ENCODE data around the gene CAPZA2.

- no peak for TF ChIP-seq EZH2 (IDR thresholded peaks at IDR 0.05; ENCODE audit: borderline replicate concordance, low read length)
- TF ChIP-seq, protein P1, sequence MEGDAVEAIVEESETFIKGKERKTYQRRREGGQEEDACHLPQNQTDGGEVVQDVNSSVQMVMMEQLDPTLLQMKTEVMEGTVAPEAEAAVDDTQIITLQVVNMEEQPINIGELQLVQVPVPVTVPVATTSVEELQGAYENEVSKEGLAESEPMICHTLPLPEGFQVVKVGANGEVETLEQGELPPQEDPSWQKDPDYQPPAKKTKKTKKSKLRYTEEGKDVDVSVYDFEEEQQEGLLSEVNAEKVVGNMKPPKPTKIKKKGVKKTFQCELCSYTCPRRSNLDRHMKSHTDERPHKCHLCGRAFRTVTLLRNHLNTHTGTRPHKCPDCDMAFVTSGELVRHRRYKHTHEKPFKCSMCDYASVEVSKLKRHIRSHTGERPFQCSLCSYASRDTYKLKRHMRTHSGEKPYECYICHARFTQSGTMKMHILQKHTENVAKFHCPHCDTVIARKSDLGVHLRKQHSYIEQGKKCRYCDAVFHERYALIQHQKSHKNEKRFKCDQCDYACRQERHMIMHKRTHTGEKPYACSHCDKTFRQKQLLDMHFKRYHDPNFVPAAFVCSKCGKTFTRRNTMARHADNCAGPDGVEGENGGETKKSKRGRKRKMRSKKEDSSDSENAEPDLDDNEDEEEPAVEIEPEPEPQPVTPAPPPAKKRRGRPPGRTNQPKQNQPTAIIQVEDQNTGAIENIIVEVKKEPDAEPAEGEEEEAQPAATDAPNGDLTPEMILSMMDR (conservative IDR thresholded peaks at IDR 0.05 in 1 of 2, IDR thresholded peaks at IDR 0.05 in 1 of 2; ENCODE audit: extremely low read depth in 1 of 2, insufficient read depth in 1 of 2, low read depth in 1 of 2, low read length in 2 of 2): no peak
Observed at GRCh38 chr7:116910383-116910782, 48.0 kb downstream of the CAPZA2 start.
